Lung (tissue), 12 donors: ENCODE results near the gene FATE1. TPM values are rescaled to one million over a fixed set of nuclear protein-coding genes. Genes with fewer than 3 reads are reported as not detected.

ENCODE experiments used
- ATAC-seq: fragments of 200-7000 bp; cut with Tn5 transposase; one replicate; pipeline ENCODE4 v1.9.1; 2020; ENCODE audit warnings: moderate number of reproducible peaks; ENCODE audit not compliant: insufficient read depth, low FRiP score
- DNase-seq, 3 donors: peaks; one replicate each; pipeline ENCODE4 v3.0.0-alpha.2; 2013 to 2017
- H3K27ac ChIP-seq, 2 donors: one replicate each; pipeline ENCODE4 v1.5.1; 2013; ENCODE audit warnings: mild to moderate bottlenecking in 2 of 2, moderate library complexity in 2 of 2, control low read depth in 1 of 2, inconsistent platforms in 1 of 2, low read depth in 1 of 2, low read length in 1 of 2
- H3K27me3 ChIP-seq, 3 donors: one replicate each; pipeline ENCODE4 v1.5.1; 2013; ENCODE audit warnings: low read length in 2 of 3; ENCODE audit not compliant: control insufficient read depth in 3 of 3, insufficient read depth in 3 of 3
- H3K36me3 ChIP-seq, 4 donors: one replicate each; pipeline ENCODE4 v1.5.1; 2013; ENCODE audit warnings: low read length in 4 of 4, mild to moderate bottlenecking in 1 of 4, moderate library complexity in 1 of 4; ENCODE audit not compliant: control insufficient read depth in 4 of 4, insufficient read depth in 4 of 4
- H3K4me1 ChIP-seq, 5 donors: one replicate each; pipeline ENCODE4 v1.5.1; 2013; ENCODE audit warnings: low read length in 5 of 5, mild to moderate bottlenecking in 2 of 5, moderate library complexity in 1 of 5; ENCODE audit not compliant: control insufficient read depth in 5 of 5, insufficient read depth in 5 of 5
- H3K4me3 ChIP-seq: one replicate; pipeline ENCODE4 v1.5.1; 2013; ENCODE audit warnings: mild to moderate bottlenecking, control low read depth, moderate library complexity
- H3K9ac ChIP-seq, 2 donors: one replicate each; pipeline ENCODE4 v1.5.1; 2013; ENCODE audit warnings: low read length in 2 of 2, control low read depth in 1 of 2; ENCODE audit not compliant: insufficient read depth in 1 of 2
- H3K9me3 ChIP-seq, 4 donors: one replicate each; pipeline ENCODE4 v1.5.1; 2013; ENCODE audit warnings: low read length in 3 of 4, mild to moderate bottlenecking in 1 of 4, moderate library complexity in 1 of 4; ENCODE audit not compliant: control insufficient read depth in 4 of 4, insufficient read depth in 3 of 4
- WGBS, 2 donors: extraction: QIAGEN DNeasy Blood & Tissue Kit; methylation state at CpG; one replicate each; pipeline ENCODE4 v1.1.7; 2013; 5-methylcytosine and 5-hydroxymethylcytosine counted together
- polyA plus RNA-seq, 2 donors: library from polyadenylated mRNA; stranded (reverse); fragments of 200-250 nt; gene quantifications; one replicate each; pipeline ENCODE4 v1.2.1, GENCODE V29; 2013
- total RNA-seq, 2 donors: library from RNA; depleted of rRNA in 1 of 2; stranded (reverse); fragments of >200 nt in 1 of 2; gene quantifications; one replicate each; pipeline ENCODE4 v1.2.1, GENCODE V29; 2014 to 2021
- TF ChIP-seq, protein P1 (sequence below): IDR thresholded peaks from 2 replicates; pipeline ENCODE4 v1.5.1; 2012; ENCODE audit warnings: mild to moderate bottlenecking; ENCODE audit errors: control extremely low read depth, extremely low read depth
- donor health status: control.
- donor health status: control.
- donor health status: Bipolar disorder and iron deficiency.
- donor health status: healthy.
- donor health status: DM: yes; HTN: yes; CAD: no.

FATE1 gene
- total and polyA plus RNA-seq, 4 donors = 0.05 to 1.0 (median 0.37) TPM; not detected in 1

- no peak overlapping the region for H3K4me3 ChIP-seq
- H3K27me3 ChIP-seq = no peaks in the 10 kb centered on the region
- DNase-seq (no peak), ATAC-seq (no peak)
- WGBS, 2 donors = 75 to 84% methylated on average over 8 to 9 of the region's 9 CpGs
- H3K4me1 ChIP-seq = peaks cover 0 to 2% (median 0%) of the 10 kb centered on the region in 5 donors
- no peak overlapping the region for H3K9ac ChIP-seq
- no peaks in the 10 kb centered on the region for H3K36me3 ChIP-seq
- TF ChIP-seq, protein P1, sequence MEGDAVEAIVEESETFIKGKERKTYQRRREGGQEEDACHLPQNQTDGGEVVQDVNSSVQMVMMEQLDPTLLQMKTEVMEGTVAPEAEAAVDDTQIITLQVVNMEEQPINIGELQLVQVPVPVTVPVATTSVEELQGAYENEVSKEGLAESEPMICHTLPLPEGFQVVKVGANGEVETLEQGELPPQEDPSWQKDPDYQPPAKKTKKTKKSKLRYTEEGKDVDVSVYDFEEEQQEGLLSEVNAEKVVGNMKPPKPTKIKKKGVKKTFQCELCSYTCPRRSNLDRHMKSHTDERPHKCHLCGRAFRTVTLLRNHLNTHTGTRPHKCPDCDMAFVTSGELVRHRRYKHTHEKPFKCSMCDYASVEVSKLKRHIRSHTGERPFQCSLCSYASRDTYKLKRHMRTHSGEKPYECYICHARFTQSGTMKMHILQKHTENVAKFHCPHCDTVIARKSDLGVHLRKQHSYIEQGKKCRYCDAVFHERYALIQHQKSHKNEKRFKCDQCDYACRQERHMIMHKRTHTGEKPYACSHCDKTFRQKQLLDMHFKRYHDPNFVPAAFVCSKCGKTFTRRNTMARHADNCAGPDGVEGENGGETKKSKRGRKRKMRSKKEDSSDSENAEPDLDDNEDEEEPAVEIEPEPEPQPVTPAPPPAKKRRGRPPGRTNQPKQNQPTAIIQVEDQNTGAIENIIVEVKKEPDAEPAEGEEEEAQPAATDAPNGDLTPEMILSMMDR = no peak
- H3K27ac ChIP-seq = no peak overlapping the region
- peaks cover 0 to 6% (median 0%) of the 10 kb centered on the region in 4 donors for H3K9me3 ChIP-seq
Measured at GRCh38 chrX:151702026-151702714, 13.7 kb upstream of the FATE1 start.

DNA sequence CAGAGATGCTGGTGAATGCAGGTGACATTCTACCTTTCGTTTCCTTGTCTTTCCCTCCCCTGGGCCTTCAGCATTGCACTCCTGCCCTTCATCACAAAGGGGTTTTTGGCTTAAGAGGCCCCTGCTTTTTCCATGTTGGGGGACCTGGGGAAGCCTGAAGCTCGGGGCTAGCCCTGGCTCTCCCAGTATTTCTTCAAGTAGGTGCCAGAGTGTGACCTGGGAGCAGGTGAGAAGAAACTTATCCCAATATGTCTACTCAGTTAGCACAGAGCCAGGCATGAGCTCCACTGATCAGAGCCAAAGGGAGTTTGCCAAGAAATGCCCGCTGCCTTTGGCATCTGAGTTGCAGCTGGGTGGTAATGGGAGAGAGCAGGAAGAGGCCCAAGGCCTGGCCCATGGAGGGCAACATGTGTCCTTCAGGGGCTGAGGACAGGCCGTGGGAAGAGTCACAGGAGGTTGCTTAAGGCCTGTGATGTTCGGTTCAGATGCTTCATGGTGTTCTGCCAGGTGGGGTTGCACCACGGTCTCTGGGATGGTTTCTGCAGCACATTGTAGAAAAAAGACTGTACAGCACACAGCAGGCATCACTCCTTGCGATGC lies 13.0 kb upstream of the FATE1 start:
- Histone ChIP-seq H3K9ac (no peak overlapping the region), H3K9me3 (peaks cover 0 to 6% (median 0%) of the 10 kb centered on the region in 4 donors), H3K4me1 (peaks cover 0 to 2% (median 0%) of the 10 kb centered on the region in 5 donors), H3K27ac (no peak overlapping the region), H3K36me3 (no peaks in the 10 kb centered on the region), H3K4me3 (no peak overlapping the region), H3K27me3 (no peaks in the 10 kb centered on the region)
- TF ChIP-seq, protein P1 = no peak
- 58 to 74% methylated on average over 7 of the region's 7 CpGs for WGBS, 2 donors
- DNase-seq (peak in 1 of 3 donors; percentile 11), ATAC-seq (no peak)

DNA sequence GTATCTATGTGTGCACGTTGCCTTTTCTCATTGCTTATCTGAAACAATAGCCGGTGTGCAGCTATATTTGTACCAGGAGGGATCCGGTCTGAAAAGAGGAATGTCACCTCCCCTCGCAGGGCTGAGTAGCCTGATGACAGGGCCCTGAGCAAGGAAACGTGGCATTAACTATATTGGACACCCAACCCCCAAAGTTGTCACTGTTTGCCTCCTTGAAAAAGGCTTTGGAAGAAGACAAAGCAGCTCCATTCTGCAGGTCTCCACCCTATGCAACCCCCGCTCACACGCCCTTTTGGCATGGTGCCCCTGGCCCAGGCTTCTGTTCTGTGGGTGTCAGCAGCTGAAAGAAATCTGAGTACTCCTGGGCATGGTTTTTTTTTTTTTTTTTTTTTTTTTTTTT lies 12.3 kb upstream of the FATE1 start:
- H3K4me3 ChIP-seq = no peak overlapping the region
- no peaks in the 10 kb centered on the region for H3K36me3 ChIP-seq
- no peaks in the 10 kb centered on the region for H3K27me3 ChIP-seq
- no peak overlapping the region for H3K9ac ChIP-seq
- TF ChIP-seq, protein P1 = no peak
- no peak for ATAC-seq
- WGBS, 2 donors = 50 to 56% methylated on average over 7 of the region's 7 CpGs
- H3K27ac ChIP-seq = no peak overlapping the region
- peak; percentile 54 to 71 (median 68) for DNase-seq
- H3K9me3 ChIP-seq = peaks cover 0 to 6% (median 0%) of the 10 kb centered on the region in 4 donors
- H3K4me1 ChIP-seq = peaks cover 0 to 2% (median 0%) of the 10 kb centered on the region in 5 donors
